ENCODE measurements around the gene PDE4D.
"Not testable (repeated sequence)": the region's sequence is repeated elsewhere in the genome, so short reads cannot be mapped to it uniquely, and the experiment has no call there.

Gene PDE4D

DNA sequence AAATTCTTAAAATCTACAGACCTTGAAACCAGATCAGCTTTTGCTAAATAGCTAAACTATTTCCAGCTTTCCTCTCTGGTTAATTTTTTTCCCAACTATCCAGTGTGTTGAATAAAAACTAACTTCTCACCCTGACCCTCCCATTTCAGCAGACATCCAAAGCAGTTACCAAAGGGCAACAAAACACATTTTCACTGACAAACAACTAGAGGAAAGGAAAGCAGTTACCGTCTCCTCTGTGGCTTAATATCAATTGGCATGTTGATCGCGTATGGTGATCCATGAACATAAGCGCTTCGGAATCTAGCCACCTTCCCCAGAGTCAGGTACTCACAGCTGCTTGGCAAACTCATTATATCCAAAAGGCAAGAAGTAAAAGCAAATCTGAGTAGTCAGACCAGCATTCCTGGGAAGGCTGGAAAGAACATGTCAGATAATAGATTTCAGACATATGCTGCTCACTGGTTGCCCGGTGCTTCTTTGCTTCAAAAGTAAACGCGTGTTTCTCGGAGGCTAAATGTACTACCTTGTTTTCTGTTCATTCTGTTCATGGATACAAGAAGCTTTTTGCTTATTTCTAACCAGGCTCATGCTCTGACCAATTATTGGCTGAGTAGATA is 463.4 kb downstream of the PDE4D start:
- H3K9me3 Mint-ChIP-seq, result no peaks in the 10 kb centered on the region
- intact Hi-C loops (cut with micrococcal nuclease), result no loop called here

DNA sequence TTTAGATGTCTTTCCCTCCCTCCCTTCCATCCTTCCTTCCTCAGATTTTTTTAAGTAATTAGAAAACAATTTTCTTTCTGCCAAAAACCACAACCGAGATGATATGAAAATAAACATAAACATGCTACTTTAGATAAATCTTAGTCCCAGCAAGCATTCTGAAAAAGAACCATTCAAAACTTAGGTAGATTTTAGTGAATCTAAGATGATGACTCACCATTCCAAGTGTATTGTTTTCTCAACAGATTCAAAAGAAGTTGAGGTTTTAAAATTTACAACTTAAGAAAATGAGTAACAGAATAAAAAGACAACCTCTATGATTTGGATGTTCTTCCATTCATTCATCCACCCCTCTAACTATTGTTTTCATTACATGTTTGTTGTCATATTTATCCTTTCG is 465.1 kb downstream of the PDE4D start:
- Mint-ChIP-seq H3K27me3 (no peaks in the 10 kb centered on the region), H3K9me3 (no peaks in the 10 kb centered on the region), H3K4me1 (ENCODE audit: low read depth) (no peaks in the 10 kb centered on the region), H3K4me3 (no peak overlapping the region), H3K36me3 (ENCODE audit: low read depth) (no peaks in the 10 kb centered on the region), H3K27ac (no peak overlapping the region)
- intact Hi-C loops (cut with micrococcal nuclease), result no loop called here

More for the DNA sequence above, 463.4 kb downstream of the PDE4D start:
- no peak overlapping the region for H3K27ac Mint-ChIP-seq
- H3K36me3 Mint-ChIP-seq (ENCODE audit: low read depth), result no peaks in the 10 kb centered on the region
- no peaks in the 10 kb centered on the region for H3K27me3 Mint-ChIP-seq
- no peaks in the 10 kb centered on the region for H3K4me1 Mint-ChIP-seq (ENCODE audit: low read depth)
- no peak overlapping the region for H3K4me3 Mint-ChIP-seq

DNA sequence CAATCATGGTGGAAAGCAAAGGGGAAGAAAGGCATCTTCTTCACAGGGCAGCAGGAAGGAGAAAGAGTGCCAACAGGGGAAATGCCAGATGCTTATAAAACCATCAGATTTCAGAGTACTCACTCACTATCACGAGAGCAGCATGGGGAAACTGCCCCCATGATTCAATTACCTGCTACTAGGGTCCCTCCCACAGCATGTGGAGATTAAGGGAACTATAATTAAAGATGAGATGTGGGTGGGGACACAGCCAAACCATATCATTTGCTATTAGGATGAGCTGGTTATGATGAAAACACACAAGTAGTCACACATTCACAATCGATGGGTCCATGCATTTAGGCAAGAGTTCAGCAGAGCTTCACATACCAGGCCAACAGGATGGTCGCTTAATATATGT is 469.0 kb downstream of the PDE4D start:
- no peaks in the 10 kb centered on the region for H3K36me3 Mint-ChIP-seq (ENCODE audit: low read depth)
- no peaks in the 10 kb centered on the region for H3K4me1 Mint-ChIP-seq (ENCODE audit: low read depth)
- no peak overlapping the region for H3K4me3 Mint-ChIP-seq
- H3K9me3 Mint-ChIP-seq, result no peaks in the 10 kb centered on the region
- H3K27me3 Mint-ChIP-seq, result no peaks in the 10 kb centered on the region
- no peak overlapping the region for H3K27ac Mint-ChIP-seq
- intact Hi-C loops (cut with micrococcal nuclease), result no loop called here

DNA sequence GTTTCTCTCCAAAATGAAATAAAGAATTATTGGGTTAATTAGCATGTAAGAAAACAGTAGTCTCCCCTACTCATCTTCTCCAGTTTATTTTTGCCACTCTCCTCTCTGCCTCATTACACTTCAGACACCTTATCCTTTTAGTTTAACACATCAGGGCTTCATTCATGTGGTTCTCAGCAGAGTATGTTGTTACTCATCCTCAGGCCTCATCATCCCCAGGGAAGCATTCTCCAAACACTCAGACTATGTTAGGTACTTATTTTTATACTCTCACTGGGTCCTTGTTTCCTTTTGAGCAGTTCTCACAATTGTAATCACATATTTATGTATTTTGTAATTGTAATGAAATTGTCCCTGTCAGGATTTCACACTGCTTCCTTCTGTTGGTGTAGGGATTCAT is 470.5 kb downstream of the PDE4D start:
- H3K4me3 Mint-ChIP-seq, result no peak overlapping the region
- intact Hi-C loops (cut with micrococcal nuclease), result no loop called here
- H3K9me3 Mint-ChIP-seq, result no peaks in the 10 kb centered on the region
- H3K27me3 Mint-ChIP-seq, result no peaks in the 10 kb centered on the region
- no peak overlapping the region for H3K27ac Mint-ChIP-seq
- no peaks in the 10 kb centered on the region for H3K4me1 Mint-ChIP-seq (ENCODE audit: low read depth)
- H3K36me3 Mint-ChIP-seq (ENCODE audit: low read depth), result no peaks in the 10 kb centered on the region

DNA sequence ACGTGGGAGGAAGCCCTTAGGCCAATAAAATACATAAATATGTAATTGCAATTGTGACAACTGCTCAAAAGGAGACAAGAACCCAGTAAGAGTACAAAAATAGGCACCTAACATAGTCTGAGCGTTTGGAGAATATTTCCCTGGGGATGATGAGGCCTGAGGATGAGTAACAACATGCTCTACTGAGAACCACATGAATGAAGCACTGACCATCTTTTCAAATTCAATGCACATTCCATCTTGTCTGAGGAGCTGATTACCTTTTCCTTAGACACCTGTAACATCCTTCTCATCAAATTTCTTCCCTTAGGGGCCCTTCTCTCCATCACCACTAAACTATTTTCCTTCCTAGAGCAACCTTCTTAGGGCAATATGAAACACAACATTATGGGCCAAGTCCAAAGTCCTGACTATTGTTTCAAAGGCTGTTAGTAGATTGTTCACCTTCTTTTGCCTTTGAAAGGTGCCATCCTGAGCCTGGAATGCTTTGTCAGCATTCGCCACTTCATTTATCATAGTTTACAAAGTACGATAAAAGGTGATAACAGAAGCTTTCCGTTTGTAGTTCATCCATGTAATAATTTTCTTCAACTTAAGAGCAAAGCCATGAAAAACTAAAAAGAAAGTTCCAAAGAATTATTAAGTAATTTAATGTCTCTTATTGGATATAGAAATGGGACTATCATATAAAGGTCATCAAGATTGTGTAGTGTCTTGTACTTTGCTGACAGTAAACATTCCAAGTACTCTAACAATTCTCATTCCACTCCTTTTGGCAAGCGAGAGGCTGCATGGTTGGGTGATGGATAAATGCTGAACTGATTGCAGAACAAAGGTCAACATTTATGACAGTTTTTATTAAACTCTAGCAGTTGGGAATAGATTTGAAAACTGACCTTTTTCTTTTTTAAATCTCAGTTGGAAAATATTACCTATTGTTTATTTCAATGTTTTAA is 471.3 kb downstream of the PDE4D start:
- Mint-ChIP-seq H3K4me1 (ENCODE audit: low read depth) (no peaks in the 10 kb centered on the region), H3K27ac (no peak overlapping the region), H3K9me3 (no peaks in the 10 kb centered on the region), H3K27me3 (no peaks in the 10 kb centered on the region), H3K36me3 (ENCODE audit: low read depth) (no peaks in the 10 kb centered on the region), H3K4me3 (no peak overlapping the region)
- intact Hi-C loops (cut with micrococcal nuclease), result no loop called here

DNA sequence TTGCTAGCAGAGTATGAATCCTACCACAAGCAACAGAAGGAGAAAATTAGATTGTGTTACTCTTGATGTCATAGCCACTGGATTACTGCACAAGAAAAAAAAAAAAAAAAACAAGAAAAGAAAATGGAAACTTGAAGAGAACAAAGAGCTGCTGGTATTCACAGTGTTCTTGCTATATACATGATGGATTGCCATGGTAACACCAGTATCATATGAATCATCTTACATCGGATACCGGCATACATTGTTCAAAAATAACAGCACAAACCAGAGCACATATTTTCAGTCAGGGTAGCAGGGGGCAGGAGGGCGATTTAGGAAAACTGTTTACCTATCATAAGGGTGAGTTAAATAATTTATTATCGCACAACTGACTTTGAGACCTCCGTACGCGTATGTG is 472.9 kb downstream of the PDE4D start:
- H3K4me3 Mint-ChIP-seq, result no peak overlapping the region
- no peaks in the 10 kb centered on the region for H3K9me3 Mint-ChIP-seq
- no peaks in the 10 kb centered on the region for H3K4me1 Mint-ChIP-seq (ENCODE audit: low read depth)
- H3K36me3 Mint-ChIP-seq (ENCODE audit: low read depth), result no peaks in the 10 kb centered on the region
- intact Hi-C loops (cut with micrococcal nuclease), result no loop called here
- H3K27ac Mint-ChIP-seq, result no peak overlapping the region
- H3K27me3 Mint-ChIP-seq, result no peaks in the 10 kb centered on the region

DNA sequence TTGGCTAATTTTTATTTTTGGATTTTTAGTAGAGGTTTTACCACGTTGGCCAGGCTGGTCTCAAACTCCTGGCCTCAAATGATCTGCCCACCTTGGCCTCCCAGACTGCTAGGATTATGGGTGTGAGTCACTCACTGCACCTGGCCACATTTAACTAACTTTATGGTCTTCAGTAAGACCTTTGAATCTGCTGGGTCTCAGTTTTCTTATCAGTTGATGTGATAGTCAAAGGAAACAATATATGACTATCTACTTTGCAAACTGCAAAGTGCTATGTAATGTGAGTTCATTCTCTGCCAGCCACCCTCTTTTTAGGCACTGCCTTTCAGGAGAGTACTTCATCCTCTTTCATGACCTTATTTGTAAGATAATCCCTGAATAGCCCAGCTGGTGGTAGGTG is 474.7 kb downstream of the PDE4D start:
- H3K4me1 Mint-ChIP-seq (ENCODE audit: low read depth), result no peaks in the 10 kb centered on the region
- H3K27me3 Mint-ChIP-seq, result no peaks in the 10 kb centered on the region
- no peaks in the 10 kb centered on the region for H3K36me3 Mint-ChIP-seq (ENCODE audit: low read depth)
- no peak overlapping the region for H3K27ac Mint-ChIP-seq
- no peaks in the 10 kb centered on the region for H3K9me3 Mint-ChIP-seq
- H3K4me3 Mint-ChIP-seq, result no peak overlapping the region
- intact Hi-C loops (cut with micrococcal nuclease), result no loop called here

DNA sequence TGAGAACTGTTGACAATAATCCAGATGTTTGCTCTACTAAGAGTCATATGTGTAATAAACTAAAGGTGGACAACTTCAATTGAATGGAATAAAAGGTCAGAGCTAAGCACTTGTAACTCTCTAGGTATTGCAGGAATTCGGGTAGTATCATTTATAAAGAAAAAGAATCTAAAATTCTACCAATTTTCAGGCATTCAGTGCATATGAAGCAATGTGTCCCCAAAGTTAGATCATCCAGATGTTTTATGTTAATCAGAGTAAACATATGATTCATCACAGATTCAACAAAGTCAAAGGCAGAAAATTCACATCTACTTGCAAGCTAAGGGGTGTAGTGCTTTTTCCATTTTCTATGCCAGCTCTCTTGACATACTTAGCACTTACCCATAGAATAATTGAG is 477.1 kb downstream of the PDE4D start:
- intact Hi-C loops (cut with micrococcal nuclease), result no loop called here
- Mint-ChIP-seq H3K27ac (no peak overlapping the region), H3K9me3 (no peaks in the 10 kb centered on the region), H3K36me3 (ENCODE audit: low read depth) (no peaks in the 10 kb centered on the region), H3K4me1 (ENCODE audit: low read depth) (no peaks in the 10 kb centered on the region), H3K27me3 (no peaks in the 10 kb centered on the region), H3K4me3 (no peak overlapping the region)

DNA sequence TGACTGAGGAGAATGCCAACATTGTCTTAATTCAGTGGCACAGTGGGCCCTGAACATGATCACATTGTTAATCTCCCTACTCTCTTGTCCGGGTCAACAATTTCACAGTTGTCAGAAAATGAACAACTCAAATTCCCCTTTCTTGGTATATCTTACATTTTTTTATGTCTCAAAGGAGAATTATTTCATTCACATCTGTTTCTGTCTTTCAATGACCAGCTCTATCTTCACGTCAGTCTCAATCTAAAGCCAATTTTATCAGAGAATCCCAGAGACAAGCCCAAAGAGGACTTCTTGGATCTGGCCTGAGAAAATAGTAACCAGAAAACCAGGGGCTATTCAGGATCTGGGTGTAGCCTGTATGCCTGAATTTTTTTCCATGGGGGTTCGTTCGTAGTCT is 477.5 kb downstream of the PDE4D start:
- Mint-ChIP-seq H3K36me3 (ENCODE audit: low read depth) (no peaks in the 10 kb centered on the region), H3K4me1 (ENCODE audit: low read depth) (no peaks in the 10 kb centered on the region), H3K27ac (no peak overlapping the region), H3K9me3 (no peaks in the 10 kb centered on the region), H3K4me3 (no peak overlapping the region), H3K27me3 (no peaks in the 10 kb centered on the region)
- intact Hi-C loops (cut with micrococcal nuclease), result no loop called here

DNA sequence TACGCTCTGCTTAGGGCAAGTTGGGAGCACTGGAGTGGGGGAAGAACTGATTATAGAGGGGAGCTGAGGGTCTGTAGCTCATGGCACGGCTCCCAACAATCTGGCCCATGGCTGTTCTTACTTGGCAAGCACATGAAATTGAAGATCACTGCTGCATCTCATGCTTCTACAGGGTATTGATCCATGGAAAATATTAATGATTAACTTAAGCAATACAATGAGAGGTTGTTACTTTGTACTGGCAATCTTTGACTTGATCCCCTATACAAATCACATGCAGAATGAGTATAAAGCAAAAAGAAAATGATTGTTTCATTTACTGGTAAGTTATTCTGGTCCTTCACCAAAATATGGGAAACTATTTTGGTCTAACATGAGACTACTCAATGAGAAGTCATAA is 481.1 kb downstream of the PDE4D start:
- Mint-ChIP-seq H3K27ac (no peak overlapping the region), H3K9me3 (peaks cover 22% of the 10 kb centered on the region), H3K4me1 (ENCODE audit: low read depth) (no peaks in the 10 kb centered on the region), H3K36me3 (ENCODE audit: low read depth) (no peaks in the 10 kb centered on the region), H3K4me3 (no peak overlapping the region), H3K27me3 (no peaks in the 10 kb centered on the region)
- intact Hi-C loops (cut with micrococcal nuclease), result no loop called here

DNA sequence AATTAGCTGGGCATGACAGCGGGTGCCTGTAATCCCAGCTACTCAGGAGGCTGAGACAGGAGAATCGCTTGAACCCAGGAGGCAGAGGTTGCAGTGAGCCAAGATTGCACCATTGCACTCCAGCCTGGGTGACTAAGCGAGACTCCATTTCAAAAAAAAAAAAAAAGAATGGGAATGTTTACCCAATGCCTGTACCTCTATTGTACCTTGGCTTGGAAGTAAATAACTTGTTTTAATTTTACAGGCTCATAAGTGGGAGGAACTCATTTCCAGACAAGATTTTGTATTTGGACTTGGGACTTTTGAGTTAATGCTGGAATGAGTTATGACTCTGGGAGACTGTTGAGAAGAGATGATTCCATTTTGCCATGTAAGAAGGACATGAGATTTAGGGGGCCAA is 484.5 kb downstream of the PDE4D start:
- H3K36me3 Mint-ChIP-seq (ENCODE audit: low read depth); H3K4me3 Mint-ChIP-seq; H3K4me1 Mint-ChIP-seq (ENCODE audit: low read depth); H3K27ac Mint-ChIP-seq; intact Hi-C loops (cut with micrococcal nuclease); H3K27me3 Mint-ChIP-seq: not testable (repeated sequence)
- H3K9me3 Mint-ChIP-seq, result peaks cover 52% of the 10 kb centered on the region

DNA sequence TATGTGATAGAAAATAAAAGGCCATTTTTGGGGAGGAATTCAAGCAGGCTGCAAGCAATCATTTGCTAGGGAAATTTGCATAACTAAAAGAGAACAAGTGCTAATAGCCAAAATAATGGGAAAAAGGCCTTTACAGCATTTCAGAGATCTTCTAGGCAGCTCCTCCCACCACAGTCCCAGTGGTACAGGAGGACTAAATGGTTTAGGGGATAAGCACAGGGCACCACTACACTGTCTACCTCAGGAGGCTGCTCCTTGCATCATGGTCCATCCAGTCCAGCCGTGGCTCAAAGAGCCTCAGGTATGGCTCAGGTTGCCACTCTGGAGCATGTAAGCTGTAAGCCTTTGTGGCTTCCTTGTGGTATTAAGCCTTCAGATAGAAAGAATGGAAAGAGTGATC is 485.6 kb downstream of the PDE4D start:
- peaks cover 57% of the 10 kb centered on the region for H3K9me3 Mint-ChIP-seq
- H3K27me3 Mint-ChIP-seq, result no peaks in the 10 kb centered on the region
- no peaks in the 10 kb centered on the region for H3K36me3 Mint-ChIP-seq (ENCODE audit: low read depth)
- no peaks in the 10 kb centered on the region for H3K4me1 Mint-ChIP-seq (ENCODE audit: low read depth)
- H3K4me3 Mint-ChIP-seq, result no peak overlapping the region
- no peak overlapping the region for H3K27ac Mint-ChIP-seq
- intact Hi-C loops (cut with micrococcal nuclease), result no loop called here

DNA sequence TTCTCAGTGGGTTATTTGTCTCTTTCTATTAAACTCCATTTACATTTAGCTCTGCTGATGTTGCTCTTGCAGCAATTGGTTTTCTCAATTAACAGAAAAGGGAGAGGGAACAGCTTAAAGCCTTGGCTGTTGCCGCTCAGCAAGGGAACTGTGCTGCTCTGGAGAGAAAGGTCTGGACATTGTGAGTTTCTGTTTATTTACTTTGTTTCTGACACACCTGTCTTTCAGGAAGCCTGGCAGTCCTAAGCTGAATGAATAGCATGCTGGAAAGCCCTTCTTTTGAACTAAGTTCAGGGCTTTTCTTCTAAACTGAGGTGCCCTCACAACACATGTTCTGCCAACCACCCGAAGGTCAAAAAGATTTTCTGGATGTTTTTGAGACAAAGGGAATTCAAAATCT is 491.9 kb downstream of the PDE4D start:
- Mint-ChIP-seq H3K27me3 (no peaks in the 10 kb centered on the region), H3K4me1 (ENCODE audit: low read depth) (no peaks in the 10 kb centered on the region), H3K27ac (no peak overlapping the region), H3K36me3 (ENCODE audit: low read depth) (no peaks in the 10 kb centered on the region), H3K9me3 (peaks cover 27% of the 10 kb centered on the region), H3K4me3 (no peak overlapping the region)
- intact Hi-C loops (cut with micrococcal nuclease), result no loop called here

DNA sequence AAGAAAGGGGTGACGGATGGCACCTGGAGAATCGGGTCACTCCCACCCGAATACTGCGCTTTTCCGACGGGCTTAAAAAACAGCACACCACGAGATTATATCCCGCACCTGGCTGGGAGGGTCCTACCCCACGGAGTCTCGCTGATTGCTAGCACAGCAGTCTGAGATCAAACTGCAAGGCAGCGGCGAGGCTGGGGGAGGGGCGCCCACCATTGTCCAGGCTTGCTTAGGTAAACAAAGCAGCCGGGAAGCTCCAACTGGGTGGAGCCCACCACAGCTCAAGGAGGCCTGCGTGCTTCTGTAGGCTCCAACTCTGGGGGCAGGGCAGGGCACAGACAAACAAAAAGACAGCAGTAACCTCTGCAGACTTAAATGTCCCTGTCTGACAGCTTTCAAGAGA is 498.6 kb downstream of the PDE4D start:
- not testable (repeated sequence) for H3K4me3 Mint-ChIP-seq; H3K27me3 Mint-ChIP-seq; H3K4me1 Mint-ChIP-seq (ENCODE audit: low read depth); H3K9me3 Mint-ChIP-seq; H3K36me3 Mint-ChIP-seq (ENCODE audit: low read depth); H3K27ac Mint-ChIP-seq
- intact Hi-C loops (cut with micrococcal nuclease), result loop anchor here (5.0 kb wide), 1 partner anchor 327 kb away; no protein-coding TSS in a partner anchor

Measured in dendritic cell treated with granulocyte-macrophage colony-stimulating factor and Interleukin-4, amounts not matched to agents 40 ng/mL and 50 ng/mL, for 4 days (primary cell).